ENCODE results near the gene NR2C2AP. TPM values are rescaled to one million over a fixed set of nuclear protein-coding genes. Genes with fewer than 3 reads are reported as not detected.
A peak's percentile ranks its signal among the peaks of the same experiment; 100 is the strongest.

The NR2C2AP gene
- total and polyA plus RNA-seq, 2 of the 13 experiments (the other 11 are each of a cell fraction or from before 2014, with no cell fraction given): 12.2 to 26.8 TPM

- TF ChIP-seq ZNF281 (CRISPR knock-in tag; IDR thresholded peaks at IDR 0.05; ENCODE audit: borderline replicate concordance) (peak; percentile 37; the same call in 1 of the 2 replicates), ZSCAN12 (CRISPR knock-in tag; IDR thresholded peaks at IDR 0.05) (0 out of 2 replicates have a peak, but pooled peaks have one; percentile 46), PITX1 (CRISPR knock-in tag; IDR thresholded peaks at IDR 0.05) (0 out of 2 replicates have a peak, but pooled peaks have one; percentile 17), XRCC5 (optimal IDR thresholded peaks at IDR 0.05; ENCODE audit: low read length) (peak; percentile 86), PATZ1 (CRISPR knock-in tag; IDR thresholded peaks at IDR 0.05) (peak; percentile 24), MEIS2 (CRISPR knock-in tag; IDR thresholded peaks at IDR 0.05) (no peak), ZNF740 (CRISPR knock-in tag; IDR thresholded peaks at IDR 0.05) (no peak), SETDB1 (CRISPR knock-in tag; IDR thresholded peaks at IDR 0.05; ENCODE audit: borderline replicate concordance) (no peak), ZNF557 (CRISPR knock-in tag; IDR thresholded peaks at IDR 0.05) (no peak), HNF4A (CRISPR knock-in tag; IDR thresholded peaks at IDR 0.05) (no peak), KLF6 (CRISPR knock-in tag; IDR thresholded peaks at IDR 0.05) (no peak), ZBTB39 (CRISPR knock-in tag; IDR thresholded peaks at IDR 0.05) (no peak), KAT8 (CRISPR knock-in tag; IDR thresholded peaks at IDR 0.05) (peak; percentile 25; the same call in 1 of the 2 replicates), RFX5 (IDR thresholded peaks at IDR 0.05; ENCODE audit: low read depth, low read length) (no peak), JUN (CRISPR knock-in tag; IDR thresholded peaks at IDR 0.05) (peak; percentile 49; the same call in 1 of the 2 replicates), NRL (CRISPR knock-in tag; IDR thresholded peaks at IDR 0.05; ENCODE audit: borderline replicate concordance) (peak; percentile 75; the same call in 1 of the 2 replicates), TCF7 (IDR thresholded peaks at IDR 0.05; ENCODE audit: low read depth) (no peak), HNF1B (CRISPR knock-in tag; IDR thresholded peaks at IDR 0.05) (peak; percentile 35; the same call in 1 of the 2 replicates), NFIB (CRISPR knock-in tag; IDR thresholded peaks at IDR 0.05; ENCODE audit: borderline replicate concordance) (no peak), IRF2 (CRISPR knock-in tag; IDR thresholded peaks at IDR 0.05) (peak; percentile 42; the same call in 1 of the 2 replicates), ESRRA (CRISPR knock-in tag; IDR thresholded peaks at IDR 0.05; ENCODE audit: low read depth) (0 out of 2 replicates have a peak, but pooled peaks have one; percentile 25), RAD21 (CRISPR knock-in tag; IDR thresholded peaks at IDR 0.05) (peak; percentile 83)
These were observed 21.8 kb upstream of the NR2C2AP start (continued) for GRCh38 chr19:19224852-19225494.

All from HepG2 (cell line).